Measurements from ENCODE around the gene CHD9NB.
A peak's percentile ranks its signal among the peaks of the same experiment; 100 is the strongest.
"Not testable (repeated sequence)": the region's sequence is repeated elsewhere in the genome, so short reads cannot be mapped to it uniquely, and the experiment has no call there.

The CHD9NB gene

DNA sequence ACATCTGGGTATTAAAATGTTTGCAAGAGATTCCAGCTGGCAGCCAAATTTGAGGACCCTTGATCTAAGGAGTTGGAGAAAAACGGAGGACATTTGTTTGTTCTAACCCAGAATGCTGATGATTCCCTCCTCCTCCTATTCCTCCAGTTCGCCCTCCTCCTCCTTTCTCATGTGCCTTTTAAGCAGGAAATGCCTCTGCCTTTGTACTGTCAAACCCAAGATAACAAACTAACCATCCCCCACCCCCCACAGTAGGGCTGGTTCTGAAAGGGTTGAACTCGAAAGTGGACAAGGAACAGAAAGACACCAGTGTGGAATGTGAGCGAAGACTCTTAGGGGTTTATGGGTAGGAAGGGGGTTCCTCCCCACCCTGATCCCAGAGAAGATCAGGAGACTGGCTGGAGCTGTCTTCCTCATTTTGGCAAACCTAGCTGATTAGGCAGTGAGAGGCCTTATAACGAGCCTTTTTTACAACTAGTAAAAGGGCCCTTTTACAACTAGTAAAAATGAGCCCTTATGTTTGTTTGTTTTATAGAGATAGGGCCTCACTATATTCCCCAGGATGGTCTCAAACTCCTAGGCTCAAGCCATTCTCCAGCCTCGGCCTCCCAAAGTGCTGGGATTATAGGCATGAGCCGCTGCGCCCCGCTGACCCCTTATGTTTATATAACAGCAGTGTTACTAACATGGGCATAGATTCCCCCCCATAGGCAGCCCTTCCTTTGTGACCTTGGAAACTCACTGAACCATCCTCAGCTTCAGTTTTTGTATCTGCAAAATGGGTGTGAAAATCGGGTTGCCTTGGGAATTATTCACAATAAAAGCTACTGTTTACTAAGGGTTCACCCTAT lies 3.1 kb upstream of the CHD9NB start:
- DNase-seq = peak; percentile 17

DNA sequence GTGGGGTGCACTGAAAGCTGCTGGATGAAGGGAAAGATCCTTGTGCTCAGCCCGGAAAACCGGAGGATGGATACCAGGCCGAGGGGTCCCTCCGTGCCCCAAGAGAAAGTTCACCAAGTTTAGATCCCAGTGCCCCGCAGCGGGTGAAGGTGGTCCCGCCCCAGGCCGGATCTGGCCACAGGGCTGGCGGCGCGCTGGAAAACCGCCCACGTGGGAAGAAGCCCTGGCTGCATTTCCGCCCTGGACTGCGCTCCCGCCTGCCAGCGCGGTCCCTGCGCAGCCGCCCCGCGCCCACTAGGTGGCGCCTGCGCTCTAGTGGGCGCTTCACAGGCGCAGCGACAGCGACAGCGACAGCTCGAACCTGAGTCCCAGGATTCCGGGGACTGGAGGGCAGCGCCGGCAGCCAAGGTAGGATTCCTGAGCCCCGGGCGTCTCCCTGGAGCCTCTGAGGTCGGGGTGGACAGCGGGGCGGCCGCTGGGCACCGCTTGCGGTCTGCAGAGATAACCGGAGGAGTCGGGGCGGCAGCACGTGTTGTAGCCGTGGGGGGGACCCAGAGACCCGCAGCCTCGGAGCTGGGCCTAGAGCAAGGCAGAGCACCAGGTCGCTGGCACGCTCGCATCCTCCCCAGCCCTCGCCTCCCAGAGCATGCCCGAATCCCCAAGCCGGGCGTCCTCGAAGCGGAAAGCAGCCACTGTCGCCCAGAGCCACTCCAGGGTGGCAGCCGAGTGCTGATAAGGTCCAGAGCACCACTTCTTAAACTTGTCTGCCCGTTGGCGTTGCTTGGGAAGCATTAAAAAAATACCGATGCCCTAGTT lies 2.2 kb upstream of the CHD9NB start, which contains the start of gene CHD9:
CHD9 (plus strand) TSS at position 322 of the 816 bp plus-strand sequence. CDS start 101,099 bp downstream, outside the sequence.
- peak; percentile 67 for DNase-seq

DNA sequence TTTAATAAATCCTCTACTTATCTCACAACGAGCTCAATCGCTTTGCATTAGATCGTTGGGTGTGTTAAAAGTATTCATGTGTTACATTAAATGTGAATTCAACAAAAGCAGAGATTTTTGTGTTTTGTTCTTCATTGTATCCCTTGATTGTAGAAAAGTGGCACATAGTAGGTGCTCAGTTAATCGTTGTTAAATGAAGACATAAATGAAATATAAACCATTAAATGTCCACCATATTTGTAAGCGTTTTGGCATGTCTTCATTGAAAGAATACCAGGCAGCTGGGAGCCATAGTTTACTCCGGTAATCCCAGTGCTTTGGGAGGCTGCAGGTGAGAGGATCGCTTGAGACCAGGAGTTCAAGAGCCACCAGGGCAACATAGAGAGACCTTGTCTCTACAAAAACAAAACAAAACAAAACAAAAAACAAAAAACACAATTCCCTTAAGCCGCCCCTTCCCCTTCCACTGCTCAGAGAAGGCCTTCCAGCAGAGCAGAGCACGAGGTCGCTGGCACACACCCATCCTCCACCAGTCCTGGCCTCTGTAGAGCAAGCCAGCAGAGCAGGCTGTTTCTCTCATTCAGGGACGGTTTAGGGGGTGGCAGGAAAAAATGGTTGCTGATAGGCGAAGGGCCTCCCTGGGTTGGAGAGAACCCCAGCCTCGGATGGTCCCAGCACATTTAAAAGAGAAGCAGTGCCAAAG lies 1.4 kb upstream of the CHD9NB start:
- no peak for DNase-seq

DNA sequence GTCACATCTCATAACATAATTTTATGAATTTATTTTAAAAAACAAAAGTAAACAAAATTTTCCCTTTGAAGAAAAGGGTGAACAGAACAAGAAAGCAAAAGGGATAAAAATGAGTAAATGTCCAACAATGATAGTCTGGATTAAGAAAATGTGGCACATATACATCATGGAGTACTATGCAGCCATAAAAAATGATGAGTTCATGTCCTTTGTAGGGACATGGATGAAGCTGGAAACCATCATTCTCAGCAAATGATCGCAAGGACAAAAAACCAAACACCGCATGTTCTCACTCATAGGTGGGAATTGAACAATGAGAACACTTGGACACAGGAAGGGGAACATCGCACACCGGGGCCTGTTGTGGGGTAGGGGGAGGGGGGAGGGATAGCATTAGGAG lies 1.4 kb downstream of the CHD9NB start:
- not testable (repeated sequence) for DNase-seq

- DNase-seq = no peak
These were observed 4.4 kb downstream of the CHD9NB start for GRCh38 chr16:53048139-53048915.

DNA sequence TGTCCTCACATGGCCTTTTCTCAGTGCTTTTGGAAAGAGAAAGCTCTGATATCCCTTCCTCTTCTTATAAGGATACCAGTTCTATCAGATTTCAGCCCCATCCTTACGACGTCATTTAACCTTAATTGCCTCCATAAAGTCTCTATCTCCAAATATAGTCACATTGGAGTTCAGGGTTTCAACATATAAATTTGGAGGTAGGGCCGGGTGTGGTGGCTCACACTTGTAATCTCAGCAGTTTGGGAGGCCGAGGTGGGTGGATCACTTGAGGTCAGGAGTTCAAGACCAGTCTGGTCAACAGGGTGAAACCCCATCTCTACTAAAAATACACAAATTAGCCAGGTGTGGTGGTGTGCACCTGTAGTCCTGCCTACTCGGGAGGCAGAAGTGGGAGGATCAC lies 5.2 kb downstream of the CHD9NB start:
- DNase-seq = not testable (repeated sequence)

DNA sequence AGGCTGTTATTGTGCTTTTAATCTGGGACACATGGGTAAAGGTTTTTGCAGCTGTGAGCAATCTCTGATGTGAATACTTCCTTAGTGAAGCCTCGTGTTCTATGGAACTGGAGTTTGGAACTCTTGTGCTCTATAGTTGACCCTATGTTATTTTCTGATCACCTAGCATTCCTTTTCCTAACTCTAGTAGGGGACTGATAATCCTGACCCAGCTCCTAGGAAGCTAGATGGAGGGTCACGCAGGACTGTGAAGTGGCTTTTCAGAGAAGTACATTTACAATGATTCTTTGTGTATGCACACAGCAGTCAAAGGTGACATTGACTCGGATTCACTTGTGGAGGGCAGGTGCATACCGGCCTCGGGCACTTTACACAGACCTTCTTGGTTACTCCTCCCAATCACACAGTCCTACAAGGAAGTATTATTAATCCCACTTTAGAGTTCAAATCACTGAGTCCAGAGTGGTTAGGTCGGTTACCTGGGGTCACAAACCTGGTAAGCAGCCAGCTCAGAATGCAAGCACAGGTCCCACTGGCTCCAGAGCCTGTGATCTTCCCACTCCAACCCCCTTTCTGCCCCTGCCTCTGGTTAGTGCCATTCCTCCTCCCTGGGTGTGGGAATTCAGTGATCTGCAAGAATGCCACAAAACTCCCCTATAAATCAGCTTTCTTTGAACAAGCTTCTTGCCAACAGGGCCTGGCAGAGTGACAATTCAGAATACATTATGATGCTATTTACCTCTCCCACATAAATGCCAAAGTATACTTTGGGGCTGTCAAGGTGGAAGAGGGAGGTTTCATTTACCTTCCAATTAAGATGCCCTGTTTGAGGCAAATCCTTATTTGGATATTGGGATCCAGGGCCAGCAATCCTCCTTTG lies 7.1 kb downstream of the CHD9NB start:
- DNase-seq = no peak

DNA sequence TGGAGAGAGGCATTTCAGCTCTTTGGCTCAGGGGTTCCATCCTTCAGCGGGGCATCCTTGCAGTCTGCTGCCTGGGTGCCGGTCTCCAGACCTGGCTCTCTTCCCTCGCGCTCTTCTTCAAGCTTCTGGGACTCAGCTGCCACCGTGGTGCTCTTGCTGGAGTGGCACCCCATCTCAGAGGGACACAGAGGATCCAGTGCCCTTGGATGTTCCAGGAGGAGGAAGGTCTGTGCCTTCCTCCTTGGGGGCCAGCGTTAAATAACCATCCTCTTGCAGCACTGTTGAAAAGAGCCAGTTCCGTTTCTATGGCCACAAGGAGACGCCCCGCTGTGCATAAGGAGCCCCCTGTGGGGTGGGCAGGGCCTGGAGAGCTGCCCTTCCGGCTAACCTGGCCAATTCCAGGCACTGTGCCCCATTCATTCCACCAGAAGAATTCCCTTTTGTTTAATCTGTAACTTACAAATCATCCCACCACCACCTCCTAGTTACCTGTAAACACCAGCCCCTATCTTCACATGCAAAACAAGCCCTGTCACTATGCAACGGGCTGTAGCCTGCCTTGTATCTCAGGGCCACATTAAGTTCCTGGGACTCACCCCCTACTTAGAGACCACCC lies 8.6 kb downstream of the CHD9NB start:
- no peak for DNase-seq

- DNase-seq = no peak
These were observed 9.3 kb downstream of the CHD9NB start for GRCh38 chr16:53043428-53043831.

- no peak for DNase-seq
These were observed 10.4 kb downstream of the CHD9NB start for GRCh38 chr16:53042235-53042701.

GRCh38 chr16:53041320-53042051 lies 11.2 kb downstream of the CHD9NB start:
- no peak for DNase-seq

DNA sequence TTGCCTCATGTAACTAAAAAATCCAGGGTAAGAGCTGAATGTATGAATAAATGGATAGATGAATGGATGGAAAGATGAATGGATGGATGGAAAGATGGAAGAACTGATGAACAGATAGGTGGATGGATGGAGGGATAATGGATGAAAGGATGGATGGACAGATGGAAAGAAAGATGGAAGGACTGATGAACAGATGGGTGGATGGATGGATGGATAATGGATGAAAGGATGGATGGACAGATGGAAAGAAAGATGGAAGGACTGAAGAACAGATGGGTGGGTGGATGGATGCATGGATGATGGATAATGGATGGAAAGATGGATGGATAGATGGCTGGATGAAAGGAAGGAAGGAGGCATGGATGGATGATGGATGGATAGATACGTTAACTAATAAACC lies 11.9 kb downstream of the CHD9NB start:
- no peak for DNase-seq

- not testable (repeated sequence) for DNase-seq
These were observed 16.0 kb downstream of the CHD9NB start for GRCh38 chr16:53036711-53037110.

- DNase-seq = no peak
These were observed 16.6 kb downstream of the CHD9NB start for GRCh38 chr16:53036066-53036465.

GRCh38 chr16:53035176-53035942 lies 17.3 kb downstream of the CHD9NB start:
- DNase-seq = no peak

DNA sequence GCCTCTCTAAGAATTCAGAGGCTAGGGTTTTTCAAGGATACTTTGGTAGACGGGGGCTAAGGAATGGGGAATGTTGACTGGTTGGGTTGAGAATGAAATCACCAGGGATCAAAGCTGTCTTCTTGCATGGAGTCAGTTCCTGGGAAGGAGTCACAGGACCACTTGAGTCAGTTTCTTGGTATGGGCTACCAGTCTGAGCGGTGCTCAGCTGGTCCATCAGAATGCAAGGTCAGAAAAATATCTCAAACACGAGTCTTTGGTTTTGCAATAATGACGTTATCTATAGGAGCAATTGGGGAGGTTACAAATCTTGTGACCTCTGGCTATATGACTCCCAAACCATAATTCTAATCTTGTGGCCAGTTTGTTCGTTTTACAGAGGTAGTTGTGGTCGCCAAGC lies 18.4 kb downstream of the CHD9NB start:
- no peak for DNase-seq

GRCh38 chr16:53031323-53031942 lies 21.3 kb downstream of the CHD9NB start:
- no peak for DNase-seq

DNA sequence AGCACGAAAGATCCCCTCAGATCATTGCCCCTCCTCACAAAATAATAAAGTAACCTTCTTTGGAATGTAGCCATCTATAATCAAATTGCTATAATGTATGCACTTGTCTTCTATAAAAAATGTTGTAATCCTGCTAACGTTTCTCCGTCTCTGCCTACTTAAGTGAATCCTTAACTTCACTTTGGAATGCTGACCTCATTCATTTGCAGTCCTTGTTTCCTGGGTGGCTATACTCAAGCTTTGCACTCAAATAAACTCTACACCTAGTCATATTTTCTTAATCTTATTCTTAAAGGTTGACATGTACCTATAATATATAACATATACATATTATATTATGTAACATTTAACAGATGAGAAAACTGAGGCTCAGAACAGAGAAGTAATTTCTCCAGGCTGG lies 22.7 kb downstream of the CHD9NB start:
- no peak for DNase-seq

- DNase-seq = no peak
These were observed 28.7 kb downstream of the CHD9NB start for GRCh38 chr16:53024045-53024444.

All from amniotic stem cell (primary cell).